ENCODE results near the gene CEP95.
A peak's percentile ranks its signal among the peaks of the same experiment; 100 is the strongest.

The CEP95 gene

DNA sequence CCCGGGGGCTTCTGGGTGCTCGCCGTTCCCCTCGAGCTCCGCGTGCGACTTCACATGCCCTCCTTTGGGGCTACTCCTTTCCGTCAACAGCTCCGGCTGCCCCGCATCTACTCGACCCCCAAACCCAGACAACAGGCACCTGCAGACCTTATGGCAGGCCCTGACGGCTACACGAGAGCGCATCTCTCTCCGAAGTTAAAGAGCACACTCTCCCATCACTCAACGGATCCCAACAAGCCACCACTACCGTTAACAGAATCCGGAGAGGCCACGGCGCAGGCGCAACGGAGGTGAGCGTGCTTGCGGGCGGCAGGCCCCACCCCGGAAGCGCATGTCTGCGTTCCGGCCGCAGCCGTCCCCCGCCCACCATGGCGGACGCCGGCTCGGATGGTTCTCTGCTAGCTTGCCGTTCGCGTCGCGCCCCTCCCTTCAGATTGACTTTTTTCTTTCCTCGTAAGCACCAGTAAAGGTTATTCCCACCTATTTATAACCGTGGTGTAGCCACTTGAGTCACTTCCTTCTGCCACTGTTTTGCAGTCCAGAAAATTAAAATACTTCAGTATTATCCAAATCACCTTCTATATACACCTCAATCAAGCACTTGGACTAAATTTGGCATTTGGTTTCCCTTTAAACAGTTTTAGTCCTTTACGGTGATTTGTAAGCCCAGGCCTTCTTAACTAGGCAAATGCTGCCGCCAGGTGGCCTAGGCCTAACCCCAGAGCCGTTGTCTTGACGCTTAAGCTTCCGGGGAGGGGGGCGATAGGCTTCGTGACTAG lies 9.8 kb upstream of the CEP95 start, which contains the start of gene POLG2:
POLG2 (minus strand) TSS at position 269 of the 779 bp plus-strand sequence; CDS start at position 183, 86 bp downstream.
- peak; percentile 50 for DNase-seq

DNA sequence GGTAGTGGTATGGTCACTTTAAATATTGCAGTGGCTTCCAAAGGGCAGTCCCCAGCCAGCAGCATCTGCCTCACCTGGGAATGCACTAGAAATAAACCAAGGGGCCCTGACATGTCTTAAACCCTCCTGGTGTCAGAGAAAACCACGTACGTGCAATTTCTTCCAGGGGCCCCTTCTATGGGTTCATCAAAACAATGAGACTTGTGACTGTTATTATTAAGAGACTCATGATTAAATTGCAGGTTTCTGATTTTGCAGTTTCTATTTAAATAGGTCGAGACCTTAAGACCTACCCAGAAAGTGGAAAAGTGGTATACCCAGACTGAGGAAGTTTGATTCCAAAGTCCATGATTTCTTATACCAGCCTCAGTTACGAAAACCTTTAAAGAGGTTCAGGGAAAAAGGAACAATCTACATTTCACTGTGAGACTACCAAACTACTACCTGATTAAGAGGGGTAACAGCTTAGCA lies 9.2 kb upstream of the CEP95 start:
- no peak for DNase-seq

DNA sequence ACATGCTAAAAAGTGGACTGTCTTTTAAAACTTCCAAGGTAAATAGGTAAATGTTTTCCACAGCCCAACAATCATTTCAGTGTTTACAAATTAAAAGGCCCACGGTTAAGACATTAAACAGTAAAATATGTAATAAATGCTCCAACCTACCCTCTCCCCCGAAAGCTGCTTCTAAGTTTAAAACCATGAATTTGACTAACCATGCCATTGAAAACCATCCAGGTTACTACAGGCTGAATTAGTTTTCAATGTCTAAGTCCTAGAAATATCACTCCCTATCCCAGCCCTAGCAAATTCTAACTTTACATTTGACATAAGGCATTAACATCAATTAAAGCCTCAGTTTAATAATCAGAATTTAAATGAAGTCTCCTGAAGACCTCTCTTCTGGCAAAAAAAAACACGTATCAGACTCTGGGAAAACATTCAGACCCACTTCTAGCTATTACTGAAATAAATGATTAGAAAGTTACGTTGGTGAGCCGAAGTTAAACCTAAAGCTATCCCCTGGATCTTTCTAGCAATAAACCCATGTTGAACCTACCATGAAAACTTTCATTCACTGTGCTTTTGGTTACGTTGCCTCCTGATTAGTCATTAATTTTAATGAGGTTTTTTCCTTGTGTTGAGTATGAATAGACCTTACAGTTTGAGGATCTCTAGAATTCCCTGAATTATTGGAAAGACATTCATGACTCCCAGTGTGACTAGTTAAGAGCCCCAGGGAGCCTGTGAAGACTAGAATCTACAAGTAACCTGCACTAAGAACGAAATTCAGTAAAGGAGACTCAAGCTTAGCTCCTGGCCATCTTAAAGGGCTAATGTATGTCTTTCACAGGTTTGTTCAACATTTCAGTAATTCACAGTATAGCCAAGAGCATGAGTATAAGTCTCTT lies 8.2 kb upstream of the CEP95 start:
- no peak for DNase-seq

DNA sequence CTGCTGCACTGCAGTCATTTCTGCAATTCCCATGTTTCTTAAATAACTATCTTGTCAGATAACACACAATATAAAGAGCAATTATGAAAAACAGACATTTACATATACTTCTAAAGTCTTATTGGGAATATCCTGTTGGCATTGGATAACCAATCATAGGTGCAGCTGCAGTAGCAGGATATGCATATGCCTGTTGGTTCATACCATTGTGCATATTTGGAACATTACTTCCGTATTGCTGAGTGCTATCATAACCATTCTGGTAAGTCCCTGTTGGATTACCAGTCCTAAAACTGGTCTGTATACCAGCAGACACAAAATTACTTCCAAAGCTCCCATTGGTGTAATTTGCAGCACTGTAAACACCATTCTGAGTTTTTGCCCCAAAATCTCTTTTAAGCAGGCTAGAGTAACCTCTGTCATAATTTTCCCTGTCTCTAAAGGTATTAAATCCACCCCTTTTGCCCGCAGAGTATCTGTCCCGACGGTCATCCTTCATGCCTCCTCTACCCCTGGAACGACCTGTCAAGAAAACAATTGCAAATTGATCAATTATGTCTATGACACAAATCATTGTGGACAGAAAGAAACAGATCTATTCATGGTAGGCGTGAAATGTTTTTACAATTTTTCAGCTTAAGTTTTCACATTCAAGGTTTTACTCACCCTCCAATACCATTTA lies 6.8 kb upstream of the CEP95 start:
- DNase-seq = no peak

DNA sequence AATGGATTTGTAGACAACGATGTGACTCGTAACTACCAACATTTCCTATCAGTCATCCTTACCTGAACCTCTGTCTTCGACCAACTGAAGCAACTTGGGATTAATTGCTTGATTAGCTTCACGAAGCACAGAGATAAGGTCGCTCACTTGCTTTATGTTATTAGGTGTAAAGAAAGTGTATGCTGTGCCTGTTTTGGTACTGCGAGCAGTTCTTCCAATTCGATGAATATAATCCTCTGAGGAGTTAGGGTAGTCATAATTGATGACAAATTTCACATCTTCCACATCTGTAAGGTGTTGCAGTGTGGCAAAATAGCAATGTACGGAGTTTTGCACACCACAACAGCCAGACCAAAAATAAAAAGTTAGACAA lies 6.3 kb upstream of the CEP95 start:
- DNase-seq = no peak

DNA sequence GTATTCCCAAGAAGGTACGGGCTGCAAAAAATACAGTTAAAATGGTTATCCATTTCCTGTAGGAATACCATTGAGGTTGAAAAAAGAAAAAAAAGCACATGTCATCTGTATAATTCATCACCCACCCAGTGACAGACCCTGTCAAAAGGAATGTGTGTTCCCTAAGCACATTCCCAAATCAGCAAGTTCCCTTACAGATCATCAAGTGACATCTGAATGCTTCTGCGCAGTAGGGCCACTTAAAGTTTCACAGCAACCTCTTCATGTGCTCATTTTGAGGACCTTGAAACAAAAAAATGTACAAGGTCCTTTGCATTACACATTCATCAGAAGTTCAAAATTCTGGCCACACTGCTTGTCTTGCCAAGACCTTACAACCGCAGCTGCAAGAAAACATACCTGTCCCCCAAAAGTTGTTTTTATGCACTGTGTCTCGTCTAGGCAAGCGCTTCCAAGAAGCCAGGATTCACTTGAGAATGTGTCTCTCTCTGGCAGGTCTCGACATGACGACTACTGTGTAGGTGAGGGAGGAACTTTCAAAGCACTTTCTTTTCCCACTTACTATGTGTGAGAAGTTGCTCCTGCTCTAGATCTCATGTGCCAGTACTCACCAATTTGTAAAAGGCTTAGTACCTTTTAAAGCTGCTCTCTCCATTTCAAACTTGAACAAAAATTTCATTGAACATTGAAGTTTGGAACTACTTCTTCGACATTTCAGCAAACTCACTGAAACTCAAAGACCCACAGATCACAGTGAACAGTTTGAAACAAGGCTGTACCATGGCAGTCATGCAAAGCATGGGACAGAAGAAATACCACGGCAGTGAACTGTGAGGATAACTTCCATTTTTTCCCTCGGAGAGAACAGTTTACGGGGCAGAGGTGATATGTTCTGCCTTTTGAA lies 5.7 kb upstream of the CEP95 start:
- no peak for DNase-seq

DNA sequence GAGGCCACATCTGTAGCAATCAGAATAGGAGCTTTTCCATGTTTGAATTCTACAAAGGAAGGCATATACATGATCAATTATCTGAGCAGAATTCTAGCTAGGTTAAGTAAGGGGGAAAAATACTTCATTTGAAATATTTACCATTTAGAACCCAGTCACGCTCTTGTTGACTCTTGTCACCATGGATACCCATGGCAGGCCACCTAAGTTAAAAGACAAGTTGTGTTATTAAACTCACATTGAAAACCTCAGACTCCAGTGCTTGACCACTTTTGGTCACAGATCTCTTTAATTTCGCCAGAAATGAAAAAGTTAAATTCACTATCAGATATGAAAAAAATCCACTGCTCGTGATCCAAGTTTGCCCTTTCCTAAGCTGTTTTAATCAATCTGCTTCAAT lies 4.8 kb upstream of the CEP95 start:
- no peak for DNase-seq

DNA sequence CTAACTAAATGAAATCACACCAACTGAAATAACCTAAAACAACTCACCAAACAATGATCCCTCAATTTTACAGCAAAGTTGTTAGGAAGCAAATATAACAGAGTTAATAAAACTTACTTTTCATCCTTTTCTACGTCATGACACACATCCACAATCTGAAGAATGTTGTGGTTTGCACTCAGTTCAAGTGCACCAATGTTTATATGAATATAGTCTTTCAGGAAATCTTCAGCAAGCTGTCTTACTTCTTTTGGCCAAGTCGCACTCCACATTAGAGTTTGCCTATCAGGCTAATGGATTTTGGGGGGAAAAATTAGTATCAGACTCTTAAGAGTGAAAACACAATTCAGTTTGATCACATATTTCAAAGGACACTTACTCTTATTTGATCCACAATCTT lies 4.0 kb upstream of the CEP95 start:
- no peak for DNase-seq

DNA sequence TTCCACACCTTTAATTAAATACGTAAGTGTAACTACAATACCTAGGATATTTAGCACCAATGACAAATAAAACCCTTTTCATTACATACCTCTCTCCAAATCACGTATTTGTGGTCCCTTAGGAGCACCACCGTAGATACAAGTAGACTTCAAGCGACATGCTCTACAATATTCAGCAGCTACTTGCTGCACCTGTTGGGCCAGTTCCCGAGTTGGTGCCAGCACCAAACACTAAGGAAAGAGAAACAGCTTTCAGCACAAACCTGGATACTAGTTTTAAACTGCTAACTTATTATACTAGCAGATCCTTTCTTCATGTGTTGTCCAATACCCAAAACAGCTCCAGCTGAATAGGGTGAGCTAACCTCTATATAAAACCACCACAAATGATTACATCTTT lies 3.4 kb upstream of the CEP95 start:
- no peak for DNase-seq

DNA sequence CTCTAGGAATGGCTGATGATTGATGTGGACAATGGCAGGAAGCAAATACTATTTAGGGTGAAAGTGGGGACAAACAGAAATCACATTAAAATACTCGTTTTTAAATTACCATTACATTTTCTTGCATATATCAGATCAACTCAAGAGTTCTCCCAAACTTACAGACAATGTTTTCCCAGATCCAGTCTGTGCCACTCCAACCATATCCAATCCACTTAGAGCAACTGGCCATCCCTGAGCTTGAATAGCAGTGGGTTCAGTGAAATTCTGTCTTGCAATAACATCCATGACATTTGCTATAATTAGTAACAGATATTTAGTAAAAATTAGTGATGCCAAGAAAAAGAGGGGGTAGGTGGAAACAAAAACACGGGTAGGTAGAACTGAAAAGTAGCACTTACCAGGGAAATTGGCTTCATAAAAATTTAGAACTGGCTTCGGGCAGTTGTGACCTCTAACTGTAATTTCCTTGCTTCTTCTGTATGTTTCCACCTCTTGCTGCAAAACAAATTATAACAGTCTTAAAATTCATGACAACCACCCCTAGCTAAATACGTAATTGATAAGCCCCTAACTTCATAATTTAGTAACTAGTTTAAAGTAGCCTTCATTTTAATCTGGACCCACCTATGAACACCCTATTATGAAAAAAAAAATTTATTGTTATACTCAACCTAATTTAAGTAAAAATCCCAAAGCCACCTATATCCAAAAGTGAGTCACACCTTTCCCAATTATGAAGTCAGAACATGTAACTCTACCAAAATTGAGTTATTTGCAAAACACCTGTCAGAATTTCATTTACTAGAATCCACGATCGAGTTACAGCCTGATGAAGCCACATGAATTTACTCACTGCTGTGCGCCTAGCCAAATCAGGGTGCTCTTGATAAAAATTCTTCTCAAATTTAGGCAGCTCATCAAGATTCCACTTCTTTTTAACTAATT lies 2.7 kb upstream of the CEP95 start:
- no peak for DNase-seq

DNA sequence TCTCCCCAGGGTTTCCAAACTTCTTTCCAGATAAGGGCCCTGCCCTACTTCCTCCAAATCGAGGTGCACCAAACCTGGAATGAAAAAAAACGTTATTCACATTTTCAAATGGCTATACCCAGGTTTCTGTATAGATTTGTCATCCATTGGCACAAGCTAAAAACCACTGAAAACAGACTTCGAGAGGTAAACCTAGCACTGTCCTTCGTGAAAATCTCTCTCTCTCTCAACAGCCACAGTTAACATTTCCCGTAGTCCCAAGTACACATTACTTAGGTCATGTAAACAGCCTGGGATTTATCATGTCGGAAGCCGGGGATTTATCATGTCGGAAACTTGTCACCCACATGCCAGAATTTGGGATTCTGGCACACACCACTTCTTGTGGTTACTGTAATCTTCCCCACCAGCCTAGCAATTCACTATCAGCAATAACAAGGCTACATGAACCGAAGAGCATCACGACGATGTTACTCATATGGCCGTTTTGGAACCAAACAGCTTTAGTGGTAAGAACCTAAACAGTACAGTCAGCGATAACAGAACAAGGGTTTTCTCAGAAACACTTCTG lies 1.9 kb upstream of the CEP95 start:
- no peak for DNase-seq

DNA sequence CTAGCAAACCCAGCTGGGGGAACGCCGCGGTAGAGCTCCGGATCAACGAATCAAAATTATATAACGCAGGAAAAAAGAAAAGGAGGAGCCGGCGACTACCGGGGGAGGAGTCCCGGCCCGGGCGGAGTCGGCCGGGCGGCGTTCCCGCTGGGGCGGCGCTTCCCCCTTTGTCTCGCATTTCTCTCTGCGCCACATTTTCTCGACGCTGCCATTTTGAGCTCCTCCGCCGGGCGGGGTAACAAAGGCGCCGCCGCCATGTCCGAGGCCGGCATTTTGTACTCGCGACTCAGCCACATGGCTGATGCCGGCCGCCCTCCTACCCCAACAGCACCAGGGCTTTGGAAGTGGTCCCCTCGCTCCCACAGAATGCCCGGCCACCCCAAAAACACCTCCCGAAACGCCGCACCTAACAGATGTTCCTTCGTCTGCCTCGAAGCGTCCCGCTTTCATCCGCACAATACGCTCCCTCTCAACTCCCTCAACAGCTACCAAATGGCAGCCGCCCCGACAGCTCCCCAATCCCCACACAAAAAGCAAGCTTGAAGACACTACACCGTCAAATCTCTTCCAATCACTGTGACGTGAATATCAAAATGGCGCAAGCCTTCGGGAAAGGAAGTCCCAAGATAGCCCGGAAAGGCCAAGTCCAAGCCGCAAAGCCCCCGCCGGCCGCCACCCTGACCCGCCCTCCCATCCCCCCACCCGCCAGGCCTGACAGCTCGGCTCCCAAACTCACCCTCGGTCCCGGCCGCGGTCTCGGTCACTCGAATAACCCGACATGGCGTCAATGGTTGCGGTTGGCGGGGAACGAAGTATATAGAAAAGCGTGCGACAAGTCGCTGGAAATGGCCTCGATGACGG lies 1.2 kb upstream of the CEP95 start:
- DNase-seq = peak; percentile 56

DNA sequence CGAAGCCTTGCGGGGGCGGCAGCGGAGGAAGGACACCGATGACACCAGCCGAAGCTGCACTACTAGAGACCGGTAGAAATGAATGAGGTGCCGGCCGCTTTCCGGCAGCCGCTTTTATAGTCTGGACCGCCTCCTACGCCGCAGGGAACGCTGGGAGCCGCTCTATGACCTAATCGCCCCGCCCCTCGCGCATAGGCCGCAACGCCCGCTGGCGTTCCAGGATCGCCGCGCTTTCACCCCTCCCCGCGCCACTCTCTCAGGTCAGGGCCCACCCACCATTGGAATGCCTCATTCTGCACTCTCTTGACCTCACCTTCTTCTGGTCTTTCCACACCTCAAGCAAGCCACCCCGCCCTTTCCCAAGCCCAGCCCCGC lies 589 bp upstream of the CEP95 start, which contains the start of gene DDX5:
DDX5 (minus strand) TSS at position 89 of the 375 bp plus-strand sequence. CDS start 170 bp downstream, outside the sequence.
- peak; percentile 97 for DNase-seq

DNA sequence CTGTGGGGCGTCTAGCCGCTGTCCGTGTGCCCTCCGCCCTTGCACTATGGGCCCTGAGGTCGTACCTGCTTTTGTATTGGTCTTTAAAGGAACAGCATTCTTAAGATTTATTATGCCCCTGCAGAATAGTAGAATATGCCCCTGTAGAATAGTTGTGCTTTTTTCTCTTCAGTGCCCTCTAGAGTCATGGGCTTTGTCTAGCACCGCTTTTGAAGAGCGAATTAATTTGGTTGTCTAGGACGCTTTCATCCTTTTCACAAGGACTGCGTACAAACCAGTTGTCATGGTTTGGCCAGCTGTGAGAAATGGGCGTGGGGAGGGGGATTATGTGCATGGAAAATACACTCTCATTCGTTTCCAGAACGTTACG lies 621 bp downstream of the CEP95 start:
- DNase-seq = peak; percentile 71

DNA sequence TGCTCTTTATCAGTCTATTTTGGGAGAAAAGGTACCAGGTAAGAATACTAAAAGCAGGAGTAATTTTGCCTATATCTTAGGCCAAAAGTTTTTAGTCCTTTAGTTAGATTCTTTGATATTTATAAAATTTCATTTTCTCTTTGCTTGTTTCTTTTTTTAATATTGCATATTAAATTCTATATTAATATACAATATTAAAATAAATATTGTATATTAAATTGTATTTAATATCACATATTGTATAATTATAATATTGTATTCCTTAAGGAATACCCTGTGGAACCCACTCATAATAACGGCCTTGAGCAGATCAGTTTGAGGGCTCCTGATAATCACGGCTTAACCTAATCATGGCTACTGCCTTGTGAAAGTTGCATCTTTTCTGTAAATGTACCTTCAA lies 1.9 kb downstream of the CEP95 start:
- DNase-seq = no peak

DNA sequence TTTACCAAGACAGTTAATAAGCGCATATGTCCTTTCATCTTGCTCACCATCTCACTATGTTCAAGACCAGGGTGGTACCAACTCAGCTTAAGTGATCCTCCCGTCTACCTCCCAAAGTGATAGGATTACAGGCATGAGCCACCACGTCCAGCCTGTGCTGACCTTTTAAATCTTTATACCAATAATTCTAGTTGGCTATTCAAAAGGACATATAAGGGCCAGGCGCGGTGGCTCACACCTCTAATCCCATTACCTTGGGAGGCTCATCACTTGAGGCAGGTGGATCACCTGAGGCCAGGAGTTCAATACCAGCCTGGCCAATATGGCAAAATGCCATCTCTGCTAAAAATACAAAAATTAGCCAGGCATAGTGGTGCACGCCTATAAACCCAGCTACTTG lies 2.4 kb downstream of the CEP95 start:
- no peak for DNase-seq

DNA sequence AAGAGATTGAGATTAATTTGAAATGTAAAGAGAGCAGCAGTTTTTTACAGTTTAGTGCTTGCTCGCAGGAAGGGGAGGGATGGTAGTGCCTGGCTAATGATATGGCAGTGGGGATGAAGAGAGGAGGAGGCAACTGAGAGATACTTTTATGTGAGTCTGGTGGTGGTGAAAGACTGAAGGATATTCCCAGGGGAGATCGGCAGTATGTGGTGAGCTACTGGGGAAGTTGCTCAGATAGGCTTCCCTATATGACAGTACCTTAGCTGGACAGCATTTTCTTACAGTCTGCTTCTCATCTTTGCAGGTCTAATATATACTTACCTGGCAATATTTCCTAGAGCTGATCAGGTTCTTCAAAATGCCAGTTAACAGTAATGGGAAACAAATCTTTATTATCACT lies 8.6 kb downstream of the CEP95 start:
- DNase-seq = no peak

DNA sequence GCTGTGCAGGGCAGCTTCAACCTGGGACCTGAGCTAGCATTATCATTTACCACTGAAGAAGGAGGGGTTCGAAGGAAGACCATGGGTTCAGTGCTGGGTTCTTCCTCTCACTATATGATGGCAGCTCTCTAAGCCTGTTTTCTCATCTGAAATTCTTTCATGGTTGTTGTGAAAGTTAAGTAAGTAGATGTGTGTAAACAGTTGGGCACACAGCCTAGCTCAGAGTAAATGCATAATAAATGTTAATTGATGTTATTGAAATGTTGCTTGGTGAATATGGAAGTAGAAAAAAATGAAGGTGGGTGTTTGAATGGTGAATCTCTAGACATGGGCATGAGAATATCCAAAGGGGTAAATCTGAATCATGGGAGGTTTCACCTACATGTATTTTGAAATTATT lies 9.1 kb downstream of the CEP95 start:
- no peak for DNase-seq

DNA sequence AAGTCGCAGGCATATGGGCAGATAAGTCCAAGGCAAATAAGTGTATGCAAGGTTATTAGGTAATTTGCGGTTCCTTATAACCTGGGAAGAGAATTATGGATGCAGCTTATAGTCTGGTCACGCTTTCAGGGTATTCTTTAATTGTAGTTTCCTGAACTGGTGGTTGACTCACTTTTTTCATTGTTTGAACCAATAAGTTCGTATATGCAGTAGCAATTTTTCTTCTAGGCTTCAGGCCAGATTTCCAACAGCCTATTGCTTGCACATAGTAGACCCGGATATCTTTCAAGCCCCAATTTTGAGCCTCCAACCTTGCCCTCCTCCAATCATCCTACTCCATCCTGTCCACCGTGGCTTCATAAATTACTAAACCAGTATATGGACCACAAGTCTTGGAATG lies 12.8 kb downstream of the CEP95 start:
- no peak for DNase-seq

DNA sequence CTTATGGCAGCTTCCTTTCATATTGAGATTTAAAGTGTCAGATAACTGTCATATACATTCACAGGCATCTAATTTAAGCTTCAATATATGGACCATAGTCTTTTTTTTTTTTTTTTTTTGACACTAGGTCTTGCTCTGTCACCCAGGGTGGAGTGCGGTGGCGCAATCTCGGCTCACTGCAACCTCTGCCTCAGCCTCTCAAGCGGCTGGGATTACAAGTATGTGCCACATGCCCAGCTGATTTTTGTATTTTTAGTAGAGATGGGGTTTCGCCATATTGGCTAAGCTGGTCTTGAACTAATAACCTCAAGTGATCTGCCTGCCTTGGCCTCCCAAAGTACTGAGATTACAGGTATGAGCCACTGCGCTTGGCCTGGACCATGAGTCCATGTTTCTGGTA lies 13.6 kb downstream of the CEP95 start:
- DNase-seq = no peak
